ENCODE data around the gene DMPK. TPM values are rescaled to one million over a fixed set of nuclear protein-coding genes. Genes with fewer than 3 reads are reported as not detected.

The DMPK gene, protein sequence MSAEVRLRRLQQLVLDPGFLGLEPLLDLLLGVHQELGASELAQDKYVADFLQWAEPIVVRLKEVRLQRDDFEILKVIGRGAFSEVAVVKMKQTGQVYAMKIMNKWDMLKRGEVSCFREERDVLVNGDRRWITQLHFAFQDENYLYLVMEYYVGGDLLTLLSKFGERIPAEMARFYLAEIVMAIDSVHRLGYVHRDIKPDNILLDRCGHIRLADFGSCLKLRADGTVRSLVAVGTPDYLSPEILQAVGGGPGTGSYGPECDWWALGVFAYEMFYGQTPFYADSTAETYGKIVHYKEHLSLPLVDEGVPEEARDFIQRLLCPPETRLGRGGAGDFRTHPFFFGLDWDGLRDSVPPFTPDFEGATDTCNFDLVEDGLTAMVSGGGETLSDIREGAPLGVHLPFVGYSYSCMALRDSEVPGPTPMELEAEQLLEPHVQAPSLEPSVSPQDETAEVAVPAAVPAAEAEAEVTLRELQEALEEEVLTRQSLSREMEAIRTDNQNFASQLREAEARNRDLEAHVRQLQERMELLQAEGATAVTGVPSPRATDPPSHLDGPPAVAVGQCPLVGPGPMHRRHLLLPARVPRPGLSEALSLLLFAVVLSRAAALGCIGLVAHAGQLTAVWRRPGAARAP
- 86.4 and 92.2 TPM in 2 replicates for polyA plus RNA-seq (2012; rRNA removed)
- 37.4 and 40.6 TPM in 2 replicates for polyA plus RNA-seq (2012; cell fraction: cytosol; rRNA removed)
- polyA plus RNA-seq (2012; cell fraction: nucleus; rRNA removed), result 481 and 556 TPM in 2 replicates

DNA sequence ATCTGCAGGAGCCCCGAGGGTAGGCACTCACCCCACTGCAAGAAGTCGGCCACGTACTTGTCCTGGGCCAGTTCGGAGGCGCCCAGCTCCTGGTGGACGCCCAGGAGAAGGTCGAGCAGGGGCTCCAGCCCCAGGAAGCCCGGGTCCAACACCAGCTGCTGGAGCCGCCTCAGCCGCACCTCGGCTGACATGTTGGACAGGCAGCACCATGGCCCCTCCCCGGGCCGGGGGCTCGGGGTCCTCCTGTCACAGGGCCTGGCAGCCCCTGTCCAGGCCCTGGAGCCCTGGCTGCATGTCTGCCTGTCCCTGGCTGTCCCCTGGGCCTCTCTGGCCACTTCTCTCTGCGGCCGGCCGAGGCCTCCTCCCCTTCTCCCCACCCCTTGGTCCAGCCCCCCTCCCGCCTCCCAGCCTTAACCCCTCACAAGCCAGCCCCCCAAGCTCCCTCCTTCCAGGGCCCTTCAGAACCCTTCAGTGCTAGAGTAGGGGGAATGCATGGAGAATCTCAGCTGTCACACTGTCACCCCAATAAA is at the start of gene DMPK:
TSS of gene DMPK (minus strand) at position 329 of the 530 bp plus-strand sequence. CDS start at position 191, 138 bp downstream.
- H3K27ac ChIP-seq (ENCODE audit: low read depth in 2 of 2, low read length in 1 of 2), result peak within 1 kb of the TSS; percentile 86 to 99
- WGBS (ENCODE audit: low lambda C conversion rate), result 29% methylated on average over 7 of the region's 18 CpGs
- H3K79me2 ChIP-seq (ENCODE audit: insufficient read depth), result peaks cover 53% of the 10 kb centered on the region
- H3K4me1 ChIP-seq (ENCODE audit: control insufficient read depth in 1 of 2, insufficient read depth in 2 of 2, low read depth in 1 of 2, low read length in 1 of 2), result peaks cover 22 to 30% of the 10 kb centered on the region in 2 experiments; a peak in 3 of 4 replicates
- 0 out of 2 replicates have a peak, but pooled peaks cover 8% of the 10 kb centered on the region for H4K20me1 ChIP-seq (ENCODE audit: insufficient read depth)
- peak; percentile 78 for DNase-seq
- H3K4me2 ChIP-seq, result peak within 1 kb of the TSS; percentile 90
- no peaks in the 10 kb centered on the region for H3K9me3 ChIP-seq
- H3F3A ChIP-seq (replicated peaks; ENCODE audit: insufficient read depth), result peaks cover 14% of the 10 kb centered on the region
- H3K9ac ChIP-seq, result peak within 1 kb of the TSS; percentile 72
- peak within 1 kb of the TSS; percentile 47 to 54 for H3K4me3 ChIP-seq (ENCODE audit: low read depth in 2 of 2, low read length in 1 of 2)
- no peak within 1 kb of the TSS for H2AFZ ChIP-seq (ENCODE audit: low read depth)
- H3K9me2 ChIP-seq, result no peaks in the 10 kb centered on the region
- ChIA-PET CTCF (interaction anchor here (0.7 to 5.1 kb wide), 8 partner anchors 9 to 614 kb away, joined by 3 to 27 read pairs (median 6); partner anchors contain the start of genes FBXO46, QPCTL and SIX5), POLR2A (interaction anchor here (0.6 to 2.7 kb wide), 4 partner anchors 12 to 65 kb away, joined by 3 to 7 read pairs (median 4); no protein-coding TSS in a partner anchor)
- no peaks in the 10 kb centered on the region for H3K27me3 ChIP-seq (ENCODE audit: insufficient read depth)
- TF ChIP-seq POLR2AphosphoS5 (IDR thresholded peaks at IDR 0.05; ENCODE audit: low read depth, low read length) (peak; percentile 46; the same call in 1 of the 2 replicates), TAF1 (IDR thresholded peaks at IDR 0.05; ENCODE audit: borderline replicate concordance, low read depth, low read length) (0 out of 2 replicates have a peak, but pooled peaks have one; percentile 12), SIN3A (IDR thresholded peaks at IDR 0.05; ENCODE audit: borderline replicate concordance, low read depth, low read length) (no peak), EP300 (IDR thresholded peaks at IDR 0.05; ENCODE audit: borderline replicate concordance in 1 of 2, low read depth in 1 of 2, low read length in 1 of 2) (no peak)
- peaks cover 15 to 52% of the 10 kb centered on the region in 2 experiments for H3K36me3 ChIP-seq (replicated peaks in 1 of 2; ENCODE audit: control insufficient read depth in 1 of 2, insufficient read depth in 2 of 2, low read length in 1 of 2)

DNA sequence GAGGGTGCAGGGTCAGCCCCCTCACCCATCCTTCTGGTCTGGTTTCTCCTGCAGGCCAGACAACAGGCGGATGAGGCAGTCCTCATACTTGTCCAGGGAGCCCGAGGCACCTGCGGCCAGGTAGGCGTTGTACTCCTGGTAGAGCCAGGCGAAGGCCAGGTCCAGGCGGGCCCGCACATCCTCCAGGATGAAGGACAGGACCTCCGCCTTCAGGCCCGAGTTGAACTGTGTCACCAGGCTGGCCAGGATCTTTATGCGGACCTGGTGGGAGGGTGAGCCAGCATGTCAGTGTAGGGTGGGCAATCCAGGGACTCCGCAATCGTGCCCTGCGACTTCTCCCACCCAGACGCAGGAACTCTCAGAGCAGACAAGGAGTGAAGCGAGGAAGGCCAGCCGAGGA is 46.7 kb upstream of the DMPK start:
- Histone ChIP-seq H3K9me2 (no peaks in the 10 kb centered on the region), H3K4me2 (no peak overlapping the region), H3K36me3 (replicated peaks in 1 of 2; ENCODE audit: control insufficient read depth in 1 of 2, insufficient read depth in 2 of 2, low read length in 1 of 2) (peaks cover 25 to 76% of the 10 kb centered on the region in 2 experiments), H4K20me1 (ENCODE audit: insufficient read depth) (no peaks in the 10 kb centered on the region), H3F3A (replicated peaks; ENCODE audit: insufficient read depth) (no peaks in the 10 kb centered on the region), H3K27me3 (ENCODE audit: insufficient read depth) (no peaks in the 10 kb centered on the region), H3K79me2 (ENCODE audit: insufficient read depth) (no peaks in the 10 kb centered on the region), H2AFZ (ENCODE audit: low read depth) (no peak overlapping the region), H3K9ac (no peak overlapping the region), H3K9me3 (no peaks in the 10 kb centered on the region), H3K4me1 (ENCODE audit: control insufficient read depth in 1 of 2, insufficient read depth in 2 of 2, low read depth in 1 of 2, low read length in 1 of 2) (peaks cover 0 to 17% of the 10 kb centered on the region in 2 experiments; a peak in 1 of 4 replicates), H3K4me3 (ENCODE audit: low read depth in 2 of 2, low read length in 1 of 2) (no peak overlapping the region), H3K27ac (ENCODE audit: low read depth in 2 of 2, low read length in 1 of 2) (no peak overlapping the region)
- no peak for TF ChIP-seq EP300 (IDR thresholded peaks at IDR 0.05; ENCODE audit: borderline replicate concordance in 1 of 2, low read depth in 1 of 2, low read length in 1 of 2)
- TF ChIP-seq, protein P1, sequence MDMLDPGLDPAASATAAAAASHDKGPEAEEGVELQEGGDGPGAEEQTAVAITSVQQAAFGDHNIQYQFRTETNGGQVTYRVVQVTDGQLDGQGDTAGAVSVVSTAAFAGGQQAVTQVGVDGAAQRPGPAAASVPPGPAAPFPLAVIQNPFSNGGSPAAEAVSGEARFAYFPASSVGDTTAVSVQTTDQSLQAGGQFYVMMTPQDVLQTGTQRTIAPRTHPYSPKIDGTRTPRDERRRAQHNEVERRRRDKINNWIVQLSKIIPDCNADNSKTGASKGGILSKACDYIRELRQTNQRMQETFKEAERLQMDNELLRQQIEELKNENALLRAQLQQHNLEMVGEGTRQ (IDR thresholded peaks at IDR 0.05; ENCODE audit: borderline replicate concordance, low read depth, low read length), result no peak
- TF ChIP-seq ELF1 (IDR thresholded peaks at IDR 0.05), result no peak
- no peak for TF ChIP-seq FOXM1 (IDR thresholded peaks at IDR 0.05; ENCODE audit: low read depth)
- TF ChIP-seq TCF12 (IDR thresholded peaks at IDR 0.05), result no peak
- no peak for TF ChIP-seq RFX5 (IDR thresholded peaks at IDR 0.05; ENCODE audit: low read length)
- TF ChIP-seq NFIC (IDR thresholded peaks at IDR 0.05; ENCODE audit: borderline replicate concordance), result no peak
- POLR2A ChIA-PET, result no interaction called here
- WGBS (ENCODE audit: low lambda C conversion rate), result 93% methylated on average over 7 of the region's 16 CpGs
- CTCF ChIA-PET, result interaction anchor here (1.0 to 10.9 kb wide), 4 partner anchors 8 to 85 kb away, joined by 3 to 137 read pairs (median 4); partner anchors contain the start of genes FOXA3 and RSPH6A
- DNase-seq, result no peak
